Measurements from ENCODE around the gene KDM2B.

The KDM2B gene

DNA sequence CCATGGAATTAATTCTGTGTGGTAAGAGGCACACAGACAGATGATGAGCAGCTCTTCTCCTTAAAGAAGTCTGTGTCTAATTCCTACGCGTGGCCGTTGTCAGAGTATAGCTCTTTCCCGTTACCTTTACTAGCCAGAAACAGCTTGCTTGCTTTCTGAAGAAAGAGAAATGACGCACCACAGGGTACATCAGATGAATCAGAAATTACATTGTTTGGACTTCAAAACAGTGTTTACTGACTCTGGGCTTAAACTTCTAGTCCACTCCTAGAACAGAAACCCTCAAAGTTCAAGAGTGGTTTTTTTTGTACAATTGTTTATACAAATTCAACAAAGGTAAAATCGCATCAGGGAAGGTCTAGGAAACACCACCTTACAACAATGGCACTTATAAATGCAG is 151.9 kb downstream of the KDM2B start:
- Histone ChIP-seq H2AFZ (ENCODE audit: low read length) (no peak overlapping the region), H3K79me2 (ENCODE audit: insufficient read depth, low read length) (no peaks in the 10 kb centered on the region), H3K4me2 (ENCODE audit: low read length) (no peak overlapping the region), H3K9ac (ENCODE audit: low read length) (no peak overlapping the region), H3K4me3 (ENCODE audit: low read depth, low read length, poor library complexity, severe bottlenecking) (no peak overlapping the region), H3K27me3 (ENCODE audit: insufficient read depth, low read length) (no peaks in the 10 kb centered on the region), H4K20me1 (ENCODE audit: insufficient read depth, low read length) (no peaks in the 10 kb centered on the region), H3K9me3 (ENCODE audit: low read length) (no peaks in the 10 kb centered on the region; the same call in 1 of the 2 replicates), H3K9me2 (ENCODE audit: low read depth, low read length) (no peaks in the 10 kb centered on the region), H3K27ac (ENCODE audit: low read depth, low read length, poor library complexity, severe bottlenecking) (no peak overlapping the region), H3K4me1 (ENCODE audit: insufficient read depth, low read length, severe bottlenecking) (peaks cover 25% of the 10 kb centered on the region), H3F3A (ENCODE audit: insufficient read depth, low read length) (peaks cover 4% of the 10 kb centered on the region; the same call in 1 of the 2 replicates), H3K36me3 (ENCODE audit: insufficient read depth, low read length) (peaks cover 96% of the 10 kb centered on the region)
- TF ChIP-seq EZH2 (IDR thresholded peaks at IDR 0.05; ENCODE audit: borderline replicate concordance, low read length) (no peak), CTCF (IDR thresholded peaks at IDR 0.05; ENCODE audit: low read length) (no peak)

- Histone ChIP-seq H3K4me1 (ENCODE audit: insufficient read depth, low read length, severe bottlenecking) (peaks cover 33% of the 10 kb centered on the region), H3K36me3 (ENCODE audit: insufficient read depth, low read length) (peaks cover 96% of the 10 kb centered on the region), H2AFZ (ENCODE audit: low read length) (no peak overlapping the region), H3K79me2 (ENCODE audit: insufficient read depth, low read length) (no peaks in the 10 kb centered on the region), H3K27me3 (ENCODE audit: insufficient read depth, low read length) (no peaks in the 10 kb centered on the region), H4K20me1 (ENCODE audit: insufficient read depth, low read length) (no peaks in the 10 kb centered on the region), H3K4me3 (ENCODE audit: low read depth, low read length, poor library complexity, severe bottlenecking) (no peak overlapping the region), H3K9ac (ENCODE audit: low read length) (no peak overlapping the region), H3K9me3 (ENCODE audit: low read length) (no peaks in the 10 kb centered on the region; the same call in 1 of the 2 replicates), H3F3A (ENCODE audit: insufficient read depth, low read length) (peaks cover 4% of the 10 kb centered on the region; the same call in 1 of the 2 replicates), H3K4me2 (ENCODE audit: low read length) (no peak overlapping the region), H3K27ac (ENCODE audit: low read depth, low read length, poor library complexity, severe bottlenecking) (no peak overlapping the region), H3K9me2 (ENCODE audit: low read depth, low read length) (no peaks in the 10 kb centered on the region)
- TF ChIP-seq EZH2 (IDR thresholded peaks at IDR 0.05; ENCODE audit: borderline replicate concordance, low read length), result no peak
- TF ChIP-seq CTCF (IDR thresholded peaks at IDR 0.05; ENCODE audit: low read length), result no peak
Measured at GRCh38 chr12:121427556-121428050, 153.2 kb downstream of the KDM2B start.

DNA sequence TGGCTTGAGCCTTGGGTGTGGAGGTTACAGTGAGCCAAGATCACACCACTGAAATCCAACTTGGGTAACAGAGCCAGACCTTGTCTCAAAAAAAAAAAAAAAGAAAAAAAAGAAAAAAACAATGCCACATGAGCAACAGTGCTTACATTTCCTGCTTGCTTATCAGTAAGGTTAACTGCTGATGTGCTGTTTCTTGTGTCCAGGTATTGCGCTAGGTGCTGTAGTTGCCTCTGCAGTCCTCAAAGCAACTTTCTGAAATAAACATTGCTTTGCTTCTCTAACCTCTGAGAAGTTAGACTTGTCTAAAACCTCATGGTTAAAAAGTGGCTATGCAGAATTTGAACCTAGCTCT is 156.2 kb downstream of the KDM2B start:
- no peak overlapping the region for H3K4me2 ChIP-seq (ENCODE audit: low read length)
- H2AFZ ChIP-seq (ENCODE audit: low read length), result no peak overlapping the region
- H3K27me3 ChIP-seq (ENCODE audit: insufficient read depth, low read length), result no peaks in the 10 kb centered on the region
- no peak overlapping the region for H3K9ac ChIP-seq (ENCODE audit: low read length)
- H4K20me1 ChIP-seq (ENCODE audit: insufficient read depth, low read length), result no peaks in the 10 kb centered on the region
- peaks cover 93% of the 10 kb centered on the region for H3K36me3 ChIP-seq (ENCODE audit: insufficient read depth, low read length)
- no peaks in the 10 kb centered on the region for H3K79me2 ChIP-seq (ENCODE audit: insufficient read depth, low read length)
- TF ChIP-seq CTCF (IDR thresholded peaks at IDR 0.05; ENCODE audit: low read length), result no peak
- TF ChIP-seq EZH2 (IDR thresholded peaks at IDR 0.05; ENCODE audit: borderline replicate concordance, low read length), result no peak
- no peaks in the 10 kb centered on the region; the same call in 1 of the 2 replicates for H3K9me3 ChIP-seq (ENCODE audit: low read length)
- H3K9me2 ChIP-seq (ENCODE audit: low read depth, low read length), result no peaks in the 10 kb centered on the region
- H3K4me1 ChIP-seq (ENCODE audit: insufficient read depth, low read length, severe bottlenecking), result peaks cover 33% of the 10 kb centered on the region
- peak overlapping the region; percentile 91 for H3K27ac ChIP-seq (ENCODE audit: low read depth, low read length, poor library complexity, severe bottlenecking)
- H3K4me3 ChIP-seq (ENCODE audit: low read depth, low read length, poor library complexity, severe bottlenecking), result no peak overlapping the region
- peaks cover 4% of the 10 kb centered on the region; the same call in 1 of the 2 replicates for H3F3A ChIP-seq (ENCODE audit: insufficient read depth, low read length)
